Vagina (tissue), 2 donors: ENCODE measurements around the gene MRPS12.

Experiments used
- POLR2A ChIP-seq, 2 donors: fragments of 450-650 bp; IDR thresholded peaks; one replicate each; pipeline ENCODE4 v1.6.1; 2017; ENCODE audit warnings: antibody characterized with exemption in 2 of 2, mild to moderate bottlenecking in 2 of 2, moderate library complexity in 2 of 2
- POLR2AphosphoS5 ChIP-seq, 2 donors: sonication (generic); formaldehyde crosslinking; IDR thresholded peaks; one replicate each; pipeline ENCODE4 v1.9.0; 2017; ENCODE audit warnings: antibody characterized with exemption in 2 of 2, mild to moderate bottlenecking in 2 of 2, low read depth in 1 of 2; ENCODE audit not compliant: insufficient read depth in 1 of 2

GRCh38 chr19:38945562-38946228, 15.0 kb downstream of the MRPS12 start:
- no peak for TF ChIP-seq POLR2AphosphoS5 (IDR thresholded peaks at IDR 0.05; ENCODE audit: insufficient read depth in 1 of 2, low read depth in 1 of 2)
- no peak for TF ChIP-seq POLR2A (IDR thresholded peaks at IDR 0.05)
